GM12878 (cell line): Measurements from ENCODE around the gene TXN2. TPM values are rescaled to one million over a fixed set of nuclear protein-coding genes. Genes with fewer than 3 reads are reported as not detected.
A peak's percentile ranks its signal among the peaks of the same experiment; 100 is the strongest.

Experiments
- BMI1 ChIP-seq: fragments of 450-650 bp; IDR thresholded peaks from 2 replicates; pipeline ENCODE4 v1.6.1; 2016; ENCODE audit warnings: mild to moderate bottlenecking, moderate library complexity, borderline replicate concordance
- CTCF ChIP-seq, 3 experiments: IDR thresholded peaks in 2 of 3; conservative IDR thresholded peaks in 1 of 3; 2 replicates each; pipeline ENCODE4 v1.5.1; 2011; ENCODE audit warnings: low read depth in 3 of 3, low read length in 3 of 3, mild to moderate bottlenecking in 3 of 3, control low read depth in 2 of 3, moderate library complexity in 2 of 3, inconsistent platforms in 1 of 3, mixed read lengths in 1 of 3; ENCODE audit not compliant: control insufficient read depth in 2 of 3, insufficient read depth in 1 of 3; ENCODE audit errors: extremely low read depth in 1 of 3
- DPF2 ChIP-seq: fragments of 450-650 bp; IDR thresholded peaks from 2 replicates; pipeline ENCODE4 v1.6.1; 2017; ENCODE audit warnings: mild to moderate bottlenecking
- E2F4 ChIP-seq: IDR thresholded peaks from 2 replicates; pipeline ENCODE4 v1.6.1; 2012; ENCODE audit warnings: low read depth, low read length, improper control_type of control experiment
- EP300 ChIP-seq, 2 experiments: fragments of 150-350 bp in 1 of 2; IDR thresholded peaks; 2 replicates each; pipeline ENCODE4 v1.6.1; 2011 to 2012; ENCODE audit warnings: low read depth in 2 of 2, low read length in 2 of 2, borderline replicate concordance in 1 of 2, improper control_type of control experiment in 1 of 2, inconsistent platforms in 1 of 2; ENCODE audit not compliant: control insufficient read depth in 1 of 2
- EZH2 ChIP-seq: IDR thresholded peaks from 2 replicates; pipeline ENCODE4 v1.6.1; 2012; ENCODE audit warnings: low read depth, mild to moderate bottlenecking, control low read depth, inconsistent platforms, low read length, borderline replicate concordance; ENCODE audit not compliant: control insufficient read depth
- FOXM1 ChIP-seq: IDR thresholded peaks from 2 replicates; pipeline ENCODE4 v1.6.1; 2012; ENCODE audit warnings: low read depth, mild to moderate bottlenecking, inconsistent platforms, low read length, moderate library complexity
- IRF5 ChIP-seq: fragments of 450-650 bp; IDR thresholded peaks from 2 replicates; pipeline ENCODE4 v1.6.1; 2017; ENCODE audit warnings: borderline replicate concordance
- PRDM15 ChIP-seq: fragments of 450-650 bp; formaldehyde crosslinking; IDR thresholded peaks from 2 replicates; pipeline ENCODE4 v1.4.0; 2020; ENCODE audit warnings: mild to moderate bottlenecking, moderate library complexity
- SMARCA5 ChIP-seq: fragments of 450-650 bp; IDR thresholded peaks from 2 replicates; pipeline ENCODE4 v1.6.1; 2017; ENCODE audit warnings: mild to moderate bottlenecking
- SP1 ChIP-seq: IDR thresholded peaks from one replicate; pipeline ENCODE4 v1.6.1; 2011; ENCODE audit warnings: low read depth, low read length
- SREBF2 ChIP-seq: IDR thresholded peaks from 2 replicates; pipeline ENCODE4 v1.6.1; 2012; ENCODE audit warnings: mild to moderate bottlenecking, low read length
- ZBTB4 ChIP-seq: fragments of 450-650 bp; formaldehyde crosslinking; IDR thresholded peaks from 2 replicates; pipeline ENCODE4 v1.4.0; 2022; ENCODE audit warnings: mild to moderate bottlenecking, moderate library complexity
- ZNF217 ChIP-seq: fragments of 450-650 bp; IDR thresholded peaks from 2 replicates; pipeline ENCODE4 v1.6.1; 2017; ENCODE audit warnings: antibody characterized with exemption, mild to moderate bottlenecking
- polyA plus RNA-seq, 11 experiments: library from polyadenylated mRNA; depleted of rRNA in 4 of 11; unstranded in 6 of 11; stranded (reverse) in 5 of 11; fragments of >200 nt; fragmentation: Nextera tagmentation in 4 of 11; fragmentation: Illumina TruSeq in 1 of 11; extraction: Ambion mirVana in 4 of 11; extraction: Trizol in 1 of 11; gene quantifications; 1 replicate in 1 of 11; 2 replicates in 10 of 11; pipeline versions ENCODE4 v1.2.1 to v1.2.3, GENCODE V29; 2011 to 2016; ENCODE audit warnings: inconsistent platforms in 2 of 11, missing spikeins in 2 of 11, low read depth in 1 of 11
- total RNA-seq, 4 experiments: library from RNA; depleted of rRNA in 3 of 4; stranded (reverse); fragments of >200 nt in 3 of 4; fragmentation: Illumina TruSeq in 1 of 4; extraction: Trizol in 1 of 4; gene quantifications; 2 replicates each; pipeline versions ENCODE4 v1.2.1 to v1.2.3, GENCODE V29; 2013 to 2021

The TXN2 gene
- total and polyA plus RNA-seq, 10 of the 15 experiments (the other 5 are each of a cell fraction or from before 2014, with no cell fraction given), result 70.2 to 350 (median 183) TPM

GRCh38 chr22:36452250-36452977 lies 29.0 kb downstream of the TXN2 start (continued):
- TF ChIP-seq ZBTB4 (CRISPR knock-in tag) (no peak), DPF2 (peak; percentile 10), BMI1 (no peak), SP1 (no peak), E2F4 (no peak), ZNF217 (no peak), EP300 (IDR thresholded peaks at IDR 0.05; ENCODE audit: borderline replicate concordance in 1 of 2, control insufficient read depth in 1 of 2, low read depth in 2 of 2, low read length in 2 of 2) (no peak), SMARCA5 (0 out of 2 replicates have a peak, but pooled peaks have one; percentile 8), FOXM1 (0 out of 2 replicates have a peak, but pooled peaks have one; percentile 14), CTCF (IDR thresholded peaks at IDR 0.05 in 2 of 3, conservative IDR thresholded peaks at IDR 0.05 in 1 of 3; ENCODE audit: control insufficient read depth in 2 of 3, extremely low read depth in 1 of 3, insufficient read depth in 1 of 3, low read depth in 3 of 3, low read length in 3 of 3) (0 out of 6 replicates have a peak, but pooled peaks of 1 of the 3 experiments have one; percentile 10), SREBF2 (no peak), IRF5 (no peak), EZH2 (no peak), PRDM15 (CRISPR knock-in tag) (no peak)
